HG02852 (cell line): Measurements from ENCODE around the gene SRPRB.

Source experiments
- ATAC-seq: cut with Tn5 transposase; IDR thresholded peaks from one replicate; pipeline ENCODE4 v1.9.1; 2021; ENCODE audit warnings: mild to moderate bottlenecking, moderate library complexity; ENCODE audit not compliant: unreplicated experiment

The SRPRB gene

GRCh38 chr3:133864616-133865015 is 59.0 kb downstream of the SRPRB start:
- ATAC-seq: no peak

- no peak for ATAC-seq
These were observed 59.7 kb downstream of the SRPRB start for GRCh38 chr3:133865136-133865855.

- ATAC-seq: no peak
These were observed 60.5 kb downstream of the SRPRB start for GRCh38 chr3:133866141-133866540.

GRCh38 chr3:133868186-133868585 is 62.6 kb downstream of the SRPRB start:
- ATAC-seq: no peak

GRCh38 chr3:133868758-133869475 is 63.3 kb downstream of the SRPRB start:
- ATAC-seq: no peak

- ATAC-seq: no peak
These were observed 64.0 kb downstream of the SRPRB start for GRCh38 chr3:133869586-133869985.

- no peak for ATAC-seq
These were observed 65.2 kb downstream of the SRPRB start for GRCh38 chr3:133870822-133871221.
